Stomach (tissue), 4 donors: ENCODE measurements around the gene CKAP2.
"Not testable (repeated sequence)": the region's sequence is repeated elsewhere in the genome, so short reads cannot be mapped to it uniquely, and the experiment has no call there.

Experiments
- POLR2A ChIP-seq, 4 donors: fragments of 450-650 bp; IDR thresholded peaks; one replicate each; pipeline ENCODE4 v1.6.1; 2016; ENCODE audit warnings: antibody characterized with exemption in 4 of 4, control low read depth in 2 of 4, mild to moderate bottlenecking in 1 of 4, moderate library complexity in 1 of 4
- TF ChIP-seq, protein P1 (sequence below), 7 experiments: fragments of 450-650 bp in 4 of 7; fragments of 200-600 bp in 3 of 7; sonication (generic) in 3 of 7; IDR thresholded peaks; one replicate each; pipeline ENCODE4 v1.5.1; 2016 to 2019; ENCODE audit warnings: antibody characterized with exemption in 7 of 7, control low read depth in 2 of 7, mild to moderate bottlenecking in 1 of 7

DNA sequence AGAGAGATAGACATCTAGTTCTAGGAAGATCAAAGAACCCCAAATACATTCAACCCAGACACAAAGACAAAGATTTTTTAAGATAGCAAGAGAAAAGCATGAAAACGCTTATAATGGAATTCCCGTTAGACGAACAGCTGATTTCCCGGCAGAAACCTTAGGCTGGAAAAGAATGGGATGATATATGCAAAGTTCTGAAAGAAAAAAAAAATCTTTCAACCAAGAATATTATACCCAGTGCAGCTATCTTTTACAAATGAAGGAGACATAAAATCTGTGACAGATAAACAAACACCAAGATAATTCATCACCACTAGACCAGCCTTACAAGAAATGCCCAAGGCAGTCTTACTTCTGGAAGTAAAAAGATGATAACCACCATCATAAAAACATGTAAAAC, 56.3 kb downstream of the CKAP2 start:
- TF ChIP-seq, protein P1, sequence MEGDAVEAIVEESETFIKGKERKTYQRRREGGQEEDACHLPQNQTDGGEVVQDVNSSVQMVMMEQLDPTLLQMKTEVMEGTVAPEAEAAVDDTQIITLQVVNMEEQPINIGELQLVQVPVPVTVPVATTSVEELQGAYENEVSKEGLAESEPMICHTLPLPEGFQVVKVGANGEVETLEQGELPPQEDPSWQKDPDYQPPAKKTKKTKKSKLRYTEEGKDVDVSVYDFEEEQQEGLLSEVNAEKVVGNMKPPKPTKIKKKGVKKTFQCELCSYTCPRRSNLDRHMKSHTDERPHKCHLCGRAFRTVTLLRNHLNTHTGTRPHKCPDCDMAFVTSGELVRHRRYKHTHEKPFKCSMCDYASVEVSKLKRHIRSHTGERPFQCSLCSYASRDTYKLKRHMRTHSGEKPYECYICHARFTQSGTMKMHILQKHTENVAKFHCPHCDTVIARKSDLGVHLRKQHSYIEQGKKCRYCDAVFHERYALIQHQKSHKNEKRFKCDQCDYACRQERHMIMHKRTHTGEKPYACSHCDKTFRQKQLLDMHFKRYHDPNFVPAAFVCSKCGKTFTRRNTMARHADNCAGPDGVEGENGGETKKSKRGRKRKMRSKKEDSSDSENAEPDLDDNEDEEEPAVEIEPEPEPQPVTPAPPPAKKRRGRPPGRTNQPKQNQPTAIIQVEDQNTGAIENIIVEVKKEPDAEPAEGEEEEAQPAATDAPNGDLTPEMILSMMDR (IDR thresholded peaks at IDR 0.05) = not testable (repeated sequence)
- not testable (repeated sequence) for TF ChIP-seq POLR2A (IDR thresholded peaks at IDR 0.05)
